A673 (cell line): Measurements from ENCODE around the gene TXNL4B.
"Not testable (repeated sequence)": the region's sequence is repeated elsewhere in the genome, so short reads cannot be mapped to it uniquely, and the experiment has no call there.

ENCODE experiments used
- CTCF ChIP-seq: fragments of 300-800, 200-600 bp; sonication (generic); conservative IDR thresholded peaks from 2 replicates; pipeline ENCODE4 v1.5.1; 2017; ENCODE audit warnings: low read depth, mild to moderate bottlenecking, antibody characterized with exemption, low read length, moderate library complexity, mixed read lengths
- EZH2 ChIP-seq: fragments of 200-600 bp; sonication (generic); IDR thresholded peaks from 2 replicates; pipeline ENCODE4 v1.6.1; 2017; ENCODE audit warnings: borderline replicate concordance, low read depth, mild to moderate bottlenecking, mixed read lengths, antibody characterized with exemption, low read length; ENCODE audit not compliant: poor library complexity, severe bottlenecking

GRCh38 chr16:72057313-72057712 lies 36.1 kb downstream of the TXNL4B start:
- TF ChIP-seq CTCF, EZH2: not testable (repeated sequence)
